Ramos (cell line): Measurements from ENCODE around the gene TRIM58.

ENCODE experiments used
- in situ Hi-C: fragments of 300-500 bp; cut with MboI; formaldehyde crosslinking; loops from one replicate; pipeline ENCODE4 v1.14.3; 2022; ENCODE audit warnings: low sequenced_read_pairs; ENCODE audit not compliant: unreplicated experiment

Gene TRIM58

DNA sequence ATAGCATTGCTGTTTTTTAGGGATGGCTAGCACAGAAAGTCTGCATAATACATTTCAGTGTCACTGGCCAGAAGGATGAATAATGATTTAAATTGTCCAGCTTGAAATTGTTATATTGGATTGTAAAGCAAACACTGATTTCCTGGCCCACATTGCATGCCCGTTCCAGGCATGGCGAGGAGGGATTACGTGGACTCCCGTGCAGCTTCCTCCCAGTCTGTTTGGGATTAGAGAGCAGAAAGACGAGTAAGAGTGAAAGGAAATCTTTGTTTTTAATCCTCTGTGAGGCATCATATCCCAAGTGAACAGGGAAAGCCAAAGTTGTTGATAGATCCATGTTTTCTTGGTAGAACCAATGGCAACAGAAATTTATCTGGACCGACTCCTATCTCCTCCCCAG lies 8.4 kb downstream of the TRIM58 start:
- in situ Hi-C loops: no loop called here

DNA sequence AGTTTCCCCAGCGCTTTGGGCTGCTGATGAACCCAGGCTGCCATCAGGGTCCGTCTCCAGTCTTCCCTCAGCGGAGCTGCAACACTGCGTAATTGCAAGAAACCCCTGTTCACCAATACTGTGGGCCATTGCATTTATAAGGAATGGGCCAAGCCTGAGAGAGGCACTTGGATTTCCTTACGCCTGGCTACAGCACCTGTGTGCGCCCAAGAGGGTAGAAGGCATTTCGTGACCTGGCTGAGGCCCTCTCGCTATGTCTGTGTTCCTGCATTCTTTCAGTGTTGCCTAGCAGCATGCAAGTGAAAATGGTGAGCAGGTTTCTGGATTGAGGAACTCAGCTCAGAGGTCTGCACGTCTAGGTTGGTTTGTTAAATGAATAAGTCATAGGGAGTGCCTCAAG lies 26.4 kb downstream of the TRIM58 start:
- in situ Hi-C loops: no loop called here

DNA sequence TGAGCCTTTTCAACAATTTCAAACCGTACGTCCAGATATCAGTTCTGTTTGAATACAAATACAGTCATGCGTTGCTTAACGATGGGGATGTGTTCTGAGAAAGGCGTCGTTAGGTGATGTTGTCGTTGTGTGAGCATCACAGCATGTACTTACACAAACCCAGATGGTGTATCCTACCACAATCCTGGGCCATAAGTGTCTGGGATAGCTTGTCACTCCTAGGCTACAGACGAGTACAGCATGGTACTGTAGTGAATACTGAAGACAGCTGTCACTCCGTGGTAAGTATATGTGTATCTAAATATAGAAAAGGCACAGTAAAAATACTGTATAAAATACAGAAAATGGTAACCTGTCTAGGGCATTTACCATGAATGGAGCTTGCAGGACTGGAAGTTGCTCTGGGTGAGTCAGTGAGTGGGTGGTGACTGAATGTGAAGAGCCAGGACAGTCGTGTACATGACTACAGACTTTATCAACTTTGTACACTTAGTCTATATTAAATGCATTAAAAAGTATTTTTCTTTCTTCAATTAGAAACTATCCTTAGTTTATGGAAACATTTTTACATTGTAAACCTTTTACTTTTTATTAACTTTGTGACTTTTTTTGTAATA lies 27.9 kb downstream of the TRIM58 start:
- in situ Hi-C loops: no loop called here

DNA sequence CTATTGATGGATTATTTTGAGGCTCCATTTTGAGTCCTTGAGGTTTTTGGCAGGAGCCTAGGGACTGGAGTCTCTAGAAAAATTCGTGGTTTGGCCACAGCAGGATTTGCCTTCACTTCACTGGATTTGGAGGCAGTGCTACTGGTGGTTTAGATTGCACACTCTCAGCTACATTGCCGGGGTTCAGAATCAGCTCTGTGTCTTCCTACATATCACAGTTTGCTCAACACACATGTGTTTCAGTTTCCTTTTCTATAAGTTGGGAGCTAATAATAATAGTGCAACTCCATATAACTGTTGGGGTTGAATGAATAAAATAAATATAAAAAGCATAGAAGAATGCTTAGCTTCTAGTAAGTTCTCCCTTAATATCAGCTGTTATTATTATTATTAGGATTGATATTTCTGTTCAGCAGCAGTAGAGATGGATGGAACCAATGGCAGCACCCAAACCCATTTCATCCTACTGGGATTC lies 38.2 kb downstream of the TRIM58 start, which contains the start of gene OR2W3:
TSS of gene OR2W3 (plus strand) at position 425 of the 475 bp plus-strand sequence. CDS start at position 425, 0 bp downstream.
- in situ Hi-C loops: no loop called here

DNA sequence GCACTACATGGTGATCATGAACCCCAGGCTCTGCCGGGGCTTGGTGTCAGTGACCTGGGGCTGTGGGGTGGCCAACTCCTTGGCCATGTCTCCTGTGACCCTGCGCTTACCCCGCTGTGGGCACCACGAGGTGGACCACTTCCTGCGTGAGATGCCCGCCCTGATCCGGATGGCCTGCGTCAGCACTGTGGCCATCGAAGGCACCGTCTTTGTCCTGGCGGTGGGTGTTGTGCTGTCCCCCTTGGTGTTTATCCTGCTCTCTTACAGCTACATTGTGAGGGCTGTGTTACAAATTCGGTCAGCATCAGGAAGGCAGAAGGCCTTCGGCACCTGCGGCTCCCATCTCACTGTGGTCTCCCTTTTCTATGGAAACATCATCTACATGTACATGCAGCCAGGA lies 39.0 kb downstream of the TRIM58 start:
- in situ Hi-C loops: no loop called here

DNA sequence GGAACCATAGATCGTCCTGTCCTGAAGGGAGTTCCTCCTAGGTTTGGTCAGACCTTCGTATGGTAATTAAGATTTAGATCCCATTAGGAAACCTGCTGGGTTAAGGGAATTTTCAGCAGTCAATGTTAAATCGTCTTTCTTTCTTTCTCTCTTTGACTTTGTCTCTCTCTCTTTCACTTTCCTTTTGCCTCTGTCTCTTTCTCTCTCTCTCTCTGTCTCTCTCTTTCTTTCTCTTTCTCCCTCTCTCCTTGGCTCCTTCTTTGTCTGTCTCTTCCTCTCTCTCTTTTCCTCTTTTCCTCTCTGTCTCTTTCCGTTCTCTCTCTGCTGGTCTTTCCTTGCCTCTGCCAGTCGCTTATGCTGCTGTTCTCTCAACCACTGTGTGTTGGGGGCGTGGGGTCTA lies 47.1 kb downstream of the TRIM58 start:
- in situ Hi-C loops: no loop called here

DNA sequence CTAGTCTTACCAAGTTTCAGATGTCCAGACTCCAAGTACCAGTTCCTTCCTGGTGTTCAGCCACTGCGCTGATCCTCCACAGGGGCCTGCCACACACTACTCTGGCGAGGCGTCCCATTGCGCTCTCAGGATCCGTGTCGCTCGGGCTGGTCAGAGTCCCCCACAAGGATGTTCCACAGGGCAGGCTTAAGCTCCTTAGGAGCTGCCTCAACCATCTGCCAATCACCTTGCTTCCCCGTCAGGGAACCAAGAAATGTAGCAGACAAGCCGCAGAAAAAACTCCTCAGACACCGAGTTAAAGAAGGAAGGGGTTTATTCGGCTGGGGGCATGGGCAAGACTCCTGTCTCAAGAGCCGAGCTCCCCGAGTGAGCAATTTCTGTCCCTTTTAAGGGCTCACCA lies 48.2 kb downstream of the TRIM58 start:
- in situ Hi-C loops: no loop called here

DNA sequence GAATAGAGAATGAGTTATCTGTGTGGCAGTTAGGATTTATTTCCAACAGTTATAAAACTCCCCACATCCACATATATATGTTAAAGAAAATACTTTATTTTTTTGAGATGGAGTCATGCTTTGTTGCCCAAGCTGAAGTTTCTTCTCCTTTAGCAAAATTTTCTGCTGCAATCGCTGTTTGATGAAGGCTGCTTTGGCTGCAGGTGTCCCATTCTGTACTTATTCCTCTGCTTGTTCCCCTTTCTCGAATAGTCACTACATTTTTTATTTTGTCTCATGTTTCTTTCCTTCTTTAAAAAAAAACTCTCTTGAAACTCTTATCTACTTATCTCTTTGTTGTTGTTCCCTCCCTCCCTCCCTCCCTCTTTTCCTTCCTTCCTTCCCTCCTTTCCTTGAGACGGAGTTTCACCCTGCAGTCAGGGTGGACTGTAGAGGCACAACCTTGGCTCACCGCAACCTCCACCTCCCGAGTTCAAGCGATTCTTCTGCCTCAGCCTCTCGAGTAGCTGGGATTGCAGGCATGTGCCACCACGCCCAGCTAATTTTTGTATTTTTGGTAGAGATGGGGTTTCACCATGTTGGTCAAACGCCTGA lies 49.0 kb downstream of the TRIM58 start:
- in situ Hi-C loops: no loop called here

DNA sequence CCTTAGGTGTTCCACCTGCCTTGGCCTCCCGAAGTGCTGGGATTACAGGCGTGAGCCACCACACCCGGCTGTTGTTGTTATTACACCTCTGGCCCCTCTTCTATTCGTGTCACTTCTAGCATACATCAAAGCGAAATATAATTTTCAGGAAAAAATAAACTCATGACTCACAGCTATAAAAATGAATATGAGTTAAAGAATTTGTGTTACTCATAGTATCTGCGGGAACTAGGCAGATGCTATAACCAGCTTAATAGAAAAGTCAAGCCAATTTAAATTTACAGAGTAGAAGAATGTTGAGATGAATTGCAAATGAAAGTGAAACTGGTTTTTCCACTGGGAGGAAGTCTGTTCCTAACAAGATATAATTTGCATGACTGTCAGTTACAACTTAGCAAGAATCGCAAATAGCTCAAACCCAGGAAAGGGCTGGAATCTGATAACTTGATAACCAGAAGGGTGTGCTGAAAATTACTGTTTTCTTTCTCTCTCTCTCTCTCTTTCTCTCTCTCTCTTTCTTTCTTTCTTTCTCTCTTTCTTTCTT lies 49.6 kb downstream of the TRIM58 start:
- in situ Hi-C loops: no loop called here

DNA sequence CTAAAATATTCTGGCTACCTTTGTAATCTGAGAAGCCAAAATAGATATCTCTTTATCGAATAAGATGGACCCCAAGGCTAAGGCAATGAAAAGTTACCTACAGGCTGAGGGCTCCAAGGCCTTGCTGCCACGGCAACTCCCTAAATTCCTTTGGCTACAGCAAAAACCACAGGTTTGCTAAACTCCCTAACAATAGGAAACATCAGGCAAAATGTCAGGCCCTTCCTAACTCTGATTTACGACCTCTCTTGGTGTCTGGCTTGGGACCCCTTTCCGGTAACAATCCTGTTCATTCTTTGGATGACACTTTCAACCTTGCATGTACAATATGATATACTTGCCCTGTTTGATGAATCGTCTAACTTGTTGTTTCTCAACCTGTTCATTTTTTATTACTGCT lies 51.8 kb downstream of the TRIM58 start:
- in situ Hi-C loops: no loop called here

DNA sequence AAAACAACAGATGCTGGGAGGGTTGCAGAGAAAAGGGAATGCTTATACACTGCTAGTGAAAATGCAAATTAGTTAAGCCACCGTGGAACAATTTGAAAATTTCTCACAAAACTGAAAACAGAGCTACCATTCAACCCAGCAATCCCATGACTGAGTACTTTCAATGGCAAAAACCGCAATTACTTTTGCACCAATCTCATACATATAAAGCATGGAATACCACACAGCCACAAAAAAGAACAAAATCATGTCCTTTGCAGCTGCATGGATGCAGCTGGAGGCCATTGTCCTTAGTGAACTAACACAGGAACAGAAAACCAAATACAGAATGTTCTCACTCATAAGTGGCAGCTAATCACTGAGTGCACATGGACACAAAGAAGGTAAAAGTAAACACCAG lies 56.8 kb downstream of the TRIM58 start:
- in situ Hi-C loops: no loop called here

DNA sequence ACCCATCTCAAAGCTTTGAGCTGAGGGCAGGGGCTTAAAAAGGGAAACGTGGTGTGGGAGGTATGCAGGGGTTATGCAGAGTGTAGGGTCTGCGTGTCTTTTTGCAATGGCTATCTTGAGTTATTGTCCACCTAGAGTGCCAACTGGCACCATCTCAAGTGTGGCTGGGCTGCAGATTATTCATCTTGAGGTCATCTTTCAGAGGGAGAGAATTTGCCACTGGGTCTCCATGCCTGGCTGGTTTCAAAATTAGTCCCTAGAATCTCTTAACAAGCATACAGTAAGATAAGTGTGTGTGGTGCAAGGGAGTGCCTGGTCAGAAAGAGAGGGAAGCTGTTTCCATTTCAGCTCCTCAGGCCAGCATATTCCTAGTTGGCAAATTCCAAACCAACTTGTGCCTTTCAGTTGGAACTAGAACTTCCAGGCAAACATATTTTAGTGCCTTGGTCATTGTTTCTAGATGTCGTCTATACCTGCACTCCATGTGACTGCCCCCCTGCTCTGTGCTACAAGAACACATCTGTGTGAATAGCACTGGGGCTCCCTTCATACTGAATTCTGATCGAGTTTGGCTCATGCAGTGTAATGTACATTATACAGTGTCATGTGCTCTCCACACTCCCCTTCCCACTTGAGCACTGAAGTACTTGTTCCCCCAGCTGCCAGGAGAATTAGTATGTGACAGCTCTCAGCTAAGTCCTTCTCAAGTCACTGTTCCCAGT lies 58.1 kb downstream of the TRIM58 start:
- in situ Hi-C loops: no loop called here

DNA sequence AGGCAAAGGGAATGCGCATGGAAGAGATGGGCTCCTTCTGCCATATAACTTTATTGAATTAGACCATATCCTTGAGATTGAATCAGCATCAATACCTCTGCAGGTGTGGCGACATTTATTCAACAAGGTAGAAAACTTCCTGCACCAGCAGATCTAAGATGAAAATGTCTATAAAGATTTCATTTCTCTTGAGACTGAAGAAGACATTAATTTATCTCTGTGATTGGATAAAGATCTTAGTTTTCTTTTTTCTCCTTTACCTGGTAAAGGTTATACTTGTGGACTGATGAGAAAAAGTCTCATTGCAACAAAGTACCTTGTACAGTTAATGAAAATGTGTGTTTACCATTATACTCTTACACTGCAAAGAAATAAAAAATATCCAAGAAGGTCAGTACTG lies 63.0 kb downstream of the TRIM58 start, which contains the start of gene OR2T8:
TSS of gene OR2T8 (plus strand) at position 301 of the 400 bp plus-strand sequence. CDS start 766 bp downstream, outside the sequence.
- in situ Hi-C loops: no loop called here

DNA sequence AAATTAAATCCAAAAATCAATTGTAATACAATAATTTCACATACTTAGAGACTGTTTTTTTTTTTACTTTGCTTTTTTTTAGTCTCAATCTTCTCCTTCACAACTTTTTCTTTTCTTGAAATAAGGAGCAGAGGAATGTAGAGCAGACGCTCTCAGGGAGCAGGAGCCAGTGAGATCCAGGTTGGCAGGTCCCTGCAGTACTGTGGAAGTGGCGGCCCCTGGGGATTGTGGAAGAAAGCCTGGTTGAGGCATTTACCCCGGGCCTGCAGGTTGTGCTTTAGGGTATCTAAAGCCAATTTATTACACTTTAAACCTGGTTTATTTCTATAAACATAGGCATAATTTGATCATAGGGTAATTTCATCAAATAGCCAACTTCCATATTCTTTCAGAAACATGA lies 67.0 kb downstream of the TRIM58 start:
- in situ Hi-C loops: no loop called here

DNA sequence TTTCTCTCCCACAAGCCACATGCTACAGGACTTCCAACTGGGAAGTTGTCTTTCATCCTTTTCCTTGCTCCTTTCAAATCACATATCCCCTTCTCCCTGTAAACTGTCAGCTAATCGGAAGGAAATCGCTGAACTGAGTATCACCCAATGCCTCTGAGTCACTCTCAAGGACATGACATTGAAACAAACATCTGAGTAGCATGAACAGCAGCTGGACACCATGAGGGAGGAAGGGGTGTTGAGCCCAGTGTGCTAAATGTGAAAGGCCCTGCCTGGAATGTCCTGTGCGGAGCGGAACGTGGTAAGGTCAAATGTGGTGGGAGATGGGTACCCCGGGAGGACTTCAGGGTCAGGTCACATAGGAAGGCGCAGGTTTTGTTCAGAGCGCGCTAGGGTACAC lies 67.9 kb downstream of the TRIM58 start, which contains the start of gene OR2AJ1:
TSS of gene OR2AJ1 (plus strand) at position 22 of the 400 bp plus-strand sequence. CDS start 8,880 bp downstream, outside the sequence.
- in situ Hi-C loops: no loop called here
